ENCODE measurements around the gene METRNL.

Gene METRNL

GRCh38 chr17:83099570-83100181, 20.3 kb downstream of the METRNL start:
- Histone ChIP-seq H3K9me3 (replicated peaks; ENCODE audit: low read length) (no peaks in the 10 kb centered on the region), H3K4me1 (ENCODE audit: control insufficient read depth, insufficient read depth, low read length) (peaks cover 37% of the 10 kb centered on the region), H3K36me3 (ENCODE audit: insufficient read depth, low read length) (peaks cover 27% of the 10 kb centered on the region), H3K4me2 (ENCODE audit: low read length) (peak overlapping the region; percentile 69), H3K4me3 (ENCODE audit: low read length) (peak overlapping the region; percentile 52), H3K9ac (ENCODE audit: low read depth, low read length) (peak overlapping the region; percentile 69), H3K27me3 (ENCODE audit: control insufficient read depth, insufficient read depth, low read length) (no peaks in the 10 kb centered on the region)

- Histone ChIP-seq H3K9me3 (replicated peaks; ENCODE audit: low read length) (no peaks in the 10 kb centered on the region), H3K4me1 (ENCODE audit: control insufficient read depth, insufficient read depth, low read length) (peaks cover 37% of the 10 kb centered on the region), H3K27me3 (ENCODE audit: control insufficient read depth, insufficient read depth, low read length) (no peaks in the 10 kb centered on the region), H3K4me3 (ENCODE audit: low read length) (peak overlapping the region; percentile 52), H3K9ac (ENCODE audit: low read depth, low read length) (peak overlapping the region; percentile 69), H3K36me3 (ENCODE audit: insufficient read depth, low read length) (peaks cover 21% of the 10 kb centered on the region), H3K4me2 (ENCODE audit: low read length) (peak overlapping the region; percentile 69)
Measured at GRCh38 chr17:83100220-83100852, 20.9 kb downstream of the METRNL start.

- no peaks in the 10 kb centered on the region for H3K27me3 ChIP-seq (ENCODE audit: control insufficient read depth, insufficient read depth, low read length)
- H3K9ac ChIP-seq (ENCODE audit: low read depth, low read length), result peak overlapping the region; percentile 60
- peaks cover 15% of the 10 kb centered on the region for H3K36me3 ChIP-seq (ENCODE audit: insufficient read depth, low read length)
- H3K4me1 ChIP-seq (ENCODE audit: control insufficient read depth, insufficient read depth, low read length), result peaks cover 41% of the 10 kb centered on the region
- no peaks in the 10 kb centered on the region for H3K9me3 ChIP-seq (replicated peaks; ENCODE audit: low read length)
- no peak overlapping the region for H3K4me2 ChIP-seq (ENCODE audit: low read length)
- H3K4me3 ChIP-seq (ENCODE audit: low read length), result no peak overlapping the region
Measured at GRCh38 chr17:83100853-83101391, 21.5 kb downstream of the METRNL start.

GRCh38 chr17:83101805-83102480, 22.5 kb downstream of the METRNL start:
- Histone ChIP-seq H3K4me1 (ENCODE audit: control insufficient read depth, insufficient read depth, low read length) (peaks cover 51% of the 10 kb centered on the region), H3K9ac (ENCODE audit: low read depth, low read length) (peak overlapping the region; percentile 60), H3K27me3 (ENCODE audit: control insufficient read depth, insufficient read depth, low read length) (no peaks in the 10 kb centered on the region), H3K4me2 (ENCODE audit: low read length) (peak overlapping the region; percentile 23), H3K9me3 (replicated peaks; ENCODE audit: low read length) (no peaks in the 10 kb centered on the region), H3K4me3 (ENCODE audit: low read length) (no peak overlapping the region), H3K36me3 (ENCODE audit: insufficient read depth, low read length) (peaks cover 4% of the 10 kb centered on the region)

DNA sequence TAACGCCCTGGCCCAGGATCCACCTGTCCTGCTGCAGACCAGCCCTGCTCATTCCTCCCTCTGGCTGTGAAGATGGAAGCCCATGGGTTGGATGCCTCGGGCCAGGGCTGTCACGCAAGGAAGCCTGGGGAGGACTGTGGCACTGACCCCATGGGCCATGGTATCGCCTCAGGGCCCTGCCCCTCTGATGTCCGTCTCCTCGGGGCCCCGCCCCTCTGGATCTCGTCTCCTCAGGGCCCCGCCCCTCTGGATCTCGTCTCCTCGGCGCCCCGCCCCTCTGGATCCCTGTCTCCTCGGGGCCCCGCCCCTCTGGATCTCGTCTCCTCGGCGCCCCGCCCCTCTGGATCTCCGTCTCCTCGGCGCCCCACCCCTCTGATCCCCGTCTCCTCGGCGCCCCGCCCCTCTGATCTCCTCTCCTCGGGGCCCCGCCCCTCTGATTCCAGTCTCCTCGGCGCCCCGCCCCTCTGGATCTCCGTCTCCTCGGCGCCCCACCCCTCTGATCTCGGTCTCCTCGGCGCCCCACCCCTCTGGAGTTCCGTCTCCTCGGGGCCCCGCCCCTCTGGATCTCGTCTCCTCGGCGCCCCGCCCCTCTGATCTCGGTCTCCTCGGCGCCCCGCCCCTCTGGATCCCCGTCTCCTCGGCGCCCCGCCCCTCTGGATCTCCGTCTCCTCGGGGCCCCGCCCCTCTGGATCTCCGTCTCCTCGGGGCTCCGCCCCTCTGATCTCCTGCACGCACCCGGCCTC, 24.0 kb downstream of the METRNL start:
- H3K36me3 ChIP-seq (ENCODE audit: insufficient read depth, low read length), result no peaks in the 10 kb centered on the region
- H3K9me3 ChIP-seq (replicated peaks; ENCODE audit: low read length), result no peaks in the 10 kb centered on the region
- H3K4me3 ChIP-seq (ENCODE audit: low read length), result peak overlapping the region; percentile 56
- H3K4me2 ChIP-seq (ENCODE audit: low read length), result peak overlapping the region; percentile 60
- no peak overlapping the region for H3K9ac ChIP-seq (ENCODE audit: low read depth, low read length)
- no peaks in the 10 kb centered on the region for H3K27me3 ChIP-seq (ENCODE audit: control insufficient read depth, insufficient read depth, low read length)
- H3K4me1 ChIP-seq (ENCODE audit: control insufficient read depth, insufficient read depth, low read length), result peaks cover 55% of the 10 kb centered on the region

- Histone ChIP-seq H3K9ac (ENCODE audit: low read depth, low read length) (no peak overlapping the region), H3K4me1 (ENCODE audit: control insufficient read depth, insufficient read depth, low read length) (peaks cover 50% of the 10 kb centered on the region), H3K27me3 (ENCODE audit: control insufficient read depth, insufficient read depth, low read length) (no peaks in the 10 kb centered on the region), H3K36me3 (ENCODE audit: insufficient read depth, low read length) (no peaks in the 10 kb centered on the region), H3K4me3 (ENCODE audit: low read length) (peak overlapping the region; percentile 18), H3K4me2 (ENCODE audit: low read length) (peak overlapping the region; percentile 27), H3K9me3 (replicated peaks; ENCODE audit: low read length) (no peaks in the 10 kb centered on the region)
Measured at GRCh38 chr17:83103943-83104311, 24.5 kb downstream of the METRNL start.

GRCh38 chr17:83104577-83105505, 25.4 kb downstream of the METRNL start:
- H3K4me3 ChIP-seq (ENCODE audit: low read length), result no peak overlapping the region
- H3K4me2 ChIP-seq (ENCODE audit: low read length), result no peak overlapping the region
- peaks cover 46% of the 10 kb centered on the region for H3K4me1 ChIP-seq (ENCODE audit: control insufficient read depth, insufficient read depth, low read length)
- H3K27me3 ChIP-seq (ENCODE audit: control insufficient read depth, insufficient read depth, low read length), result no peaks in the 10 kb centered on the region
- H3K9ac ChIP-seq (ENCODE audit: low read depth, low read length), result no peak overlapping the region
- H3K36me3 ChIP-seq (ENCODE audit: insufficient read depth, low read length), result no peaks in the 10 kb centered on the region
- H3K9me3 ChIP-seq (replicated peaks; ENCODE audit: low read length), result no peaks in the 10 kb centered on the region

DNA sequence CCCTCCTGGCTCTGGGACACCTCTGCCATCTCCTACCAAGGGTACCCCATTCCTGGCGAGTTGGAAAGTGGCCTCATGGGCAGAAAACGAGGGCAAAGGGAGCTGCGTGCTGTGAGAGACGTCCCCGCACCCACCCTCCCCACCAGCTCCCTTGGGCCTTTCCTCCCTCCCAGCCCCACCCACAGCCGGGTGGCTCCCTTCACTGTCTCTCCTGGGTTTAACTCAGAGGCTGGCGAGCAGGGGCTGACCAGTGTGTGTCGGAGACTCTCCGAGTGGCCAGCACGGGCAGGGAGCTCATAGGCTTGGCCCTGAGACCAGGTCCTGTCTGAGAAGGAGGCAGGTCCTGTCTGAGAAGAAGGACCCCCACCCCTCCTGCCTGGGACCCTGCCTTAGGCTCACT, 26.1 kb downstream of the METRNL start:
- Histone ChIP-seq H3K27me3 (ENCODE audit: control insufficient read depth, insufficient read depth, low read length) (no peaks in the 10 kb centered on the region), H3K4me2 (ENCODE audit: low read length) (no peak overlapping the region), H3K4me1 (ENCODE audit: control insufficient read depth, insufficient read depth, low read length) (peaks cover 47% of the 10 kb centered on the region), H3K9ac (ENCODE audit: low read depth, low read length) (no peak overlapping the region), H3K9me3 (replicated peaks; ENCODE audit: low read length) (no peaks in the 10 kb centered on the region), H3K36me3 (ENCODE audit: insufficient read depth, low read length) (no peaks in the 10 kb centered on the region), H3K4me3 (ENCODE audit: low read length) (no peak overlapping the region)

DNA sequence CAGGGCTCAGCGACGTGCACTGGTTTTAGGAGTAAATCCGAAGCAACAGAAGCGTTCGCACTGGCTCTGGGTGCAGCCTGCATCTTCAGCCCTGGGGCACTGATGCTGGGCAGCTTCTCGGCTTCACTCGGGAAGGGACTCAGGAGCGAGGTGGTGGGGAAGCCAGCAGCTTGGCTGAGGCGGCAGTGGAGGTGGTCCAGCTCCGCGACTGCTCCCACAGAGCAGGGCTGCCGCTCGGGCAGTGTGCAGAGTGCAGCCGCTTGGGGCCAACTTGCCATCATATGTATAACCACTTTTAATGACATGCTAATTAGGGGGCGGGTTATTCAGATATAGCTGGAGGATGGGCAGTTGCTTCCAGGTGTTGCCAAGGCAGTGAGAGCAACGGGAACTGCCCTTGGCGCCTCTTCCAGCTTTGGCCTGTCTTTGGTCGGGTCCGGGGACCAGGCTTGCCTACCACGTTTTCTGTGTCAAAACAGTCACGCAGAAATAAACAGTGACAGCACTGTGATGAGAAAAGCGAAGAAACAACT, 26.7 kb downstream of the METRNL start:
- H3K4me1 ChIP-seq (ENCODE audit: control insufficient read depth, insufficient read depth, low read length), result peaks cover 49% of the 10 kb centered on the region
- no peak overlapping the region for H3K4me2 ChIP-seq (ENCODE audit: low read length)
- H3K9me3 ChIP-seq (replicated peaks; ENCODE audit: low read length), result no peaks in the 10 kb centered on the region
- no peaks in the 10 kb centered on the region for H3K27me3 ChIP-seq (ENCODE audit: control insufficient read depth, insufficient read depth, low read length)
- peak overlapping the region; percentile 21 for H3K9ac ChIP-seq (ENCODE audit: low read depth, low read length)
- no peak overlapping the region for H3K4me3 ChIP-seq (ENCODE audit: low read length)
- H3K36me3 ChIP-seq (ENCODE audit: insufficient read depth, low read length), result no peaks in the 10 kb centered on the region

DNA sequence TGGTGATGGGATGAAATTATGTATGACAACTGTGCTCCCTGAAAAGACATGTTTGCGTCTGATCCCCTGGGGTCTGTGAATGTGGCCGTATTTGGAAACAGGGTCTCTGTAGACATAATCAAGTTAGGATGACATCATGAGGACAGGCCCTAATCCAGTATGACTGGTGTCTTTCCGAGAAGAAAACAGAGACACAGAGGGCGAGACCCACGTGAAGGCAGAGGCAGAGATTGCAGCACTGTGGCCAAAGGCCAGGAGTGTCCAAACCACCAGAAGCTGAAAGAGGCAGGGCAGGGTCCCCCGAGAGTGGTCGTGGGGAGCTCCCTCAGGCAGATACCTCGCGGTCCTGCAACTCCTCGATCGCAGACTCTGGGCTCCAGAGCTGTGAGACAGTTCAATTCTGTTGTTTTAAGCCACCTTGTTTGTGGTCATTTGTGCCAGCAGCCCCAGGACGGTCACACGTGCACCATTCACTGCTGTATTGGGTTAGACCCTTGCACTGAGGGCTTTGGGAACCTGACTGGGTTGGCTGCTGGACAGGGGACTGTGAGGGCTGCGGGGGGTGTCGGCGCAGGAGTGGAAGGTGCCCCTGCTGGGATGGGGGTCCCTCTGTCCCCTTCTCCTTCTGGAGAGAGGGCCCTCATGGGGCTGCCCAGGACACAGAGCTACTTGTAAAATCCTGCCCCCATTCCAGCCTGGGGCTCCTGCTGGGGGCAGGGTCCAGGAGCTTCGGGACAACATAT, 27.7 kb downstream of the METRNL start:
- Histone ChIP-seq H3K4me1 (ENCODE audit: control insufficient read depth, insufficient read depth, low read length) (peaks cover 43% of the 10 kb centered on the region), H3K9ac (ENCODE audit: low read depth, low read length) (peak overlapping the region; percentile 21), H3K27me3 (ENCODE audit: control insufficient read depth, insufficient read depth, low read length) (no peaks in the 10 kb centered on the region), H3K9me3 (replicated peaks; ENCODE audit: low read length) (no peaks in the 10 kb centered on the region), H3K36me3 (ENCODE audit: insufficient read depth, low read length) (no peaks in the 10 kb centered on the region), H3K4me3 (ENCODE audit: low read length) (no peak overlapping the region), H3K4me2 (ENCODE audit: low read length) (no peak overlapping the region)

Measured in skeletal muscle satellite cell (primary cell).